Esophagus muscularis mucosa (tissue), 3 donors: Measurements from ENCODE around the gene ZFP14.
"Not testable (repeated sequence)": the region's sequence is repeated elsewhere in the genome, so short reads cannot be mapped to it uniquely, and the experiment has no call there.

Source experiments
- CTCF ChIP-seq, 3 experiments: fragments of 200-600 bp in 2 of 3; fragments of 450-650 bp in 1 of 3; sonication (generic) in 2 of 3; IDR thresholded peaks; one replicate each; pipeline ENCODE4 v1.5.1; 2017 to 2019; ENCODE audit warnings: antibody characterized with exemption in 3 of 3, mild to moderate bottlenecking in 2 of 3, moderate library complexity in 1 of 3
- POLR2A ChIP-seq: fragments of 450-650 bp; IDR thresholded peaks from one replicate; pipeline ENCODE4 v1.6.1; 2017; ENCODE audit warnings: antibody characterized with exemption, moderate library complexity, mild to moderate bottlenecking, low read depth
- POLR2AphosphoS5 ChIP-seq, 2 donors: sonication (generic); formaldehyde crosslinking; IDR thresholded peaks; one replicate each; pipeline ENCODE4 v1.6.1; 2017; ENCODE audit warnings: antibody characterized with exemption in 2 of 2

GRCh38 chr19:36329534-36329933, 49.5 kb downstream of the ZFP14 start:
- not testable (repeated sequence) for TF ChIP-seq CTCF (IDR thresholded peaks at IDR 0.05); POLR2A; POLR2AphosphoS5 (IDR thresholded peaks at IDR 0.05)
